Erythroblast (primary cell): ENCODE data around the gene CALM1.

ENCODE experiments used
- GATA1 ChIP-seq: IDR thresholded peaks from 2 replicates; pipeline ENCODE4 v1.6.1; 2011; ENCODE audit warnings: low read depth, mild to moderate bottlenecking, control low read depth, low read length, moderate library complexity
- POLR2A ChIP-seq: IDR thresholded peaks from 2 replicates; pipeline ENCODE4 v1.6.1; 2011; ENCODE audit warnings: mild to moderate bottlenecking, low read length

DNA sequence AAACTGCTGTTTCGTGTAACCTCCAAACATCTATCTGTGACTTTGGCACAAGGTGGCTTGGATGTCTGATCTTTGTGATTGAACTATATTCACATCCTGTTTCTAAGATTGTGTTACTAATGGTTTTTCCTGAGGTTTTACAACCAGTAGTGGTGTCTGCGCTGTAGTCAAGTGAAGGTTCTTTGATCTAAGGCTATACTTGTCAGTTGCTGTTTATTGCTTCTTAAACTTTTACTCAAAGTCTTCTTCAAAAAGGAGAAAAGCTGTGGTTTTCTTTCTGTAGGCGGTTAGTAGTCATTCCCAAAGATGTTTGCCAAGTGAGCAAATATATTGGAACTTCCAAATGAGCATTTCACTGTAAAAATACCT, 12.3 kb upstream of the CALM1 start:
- TF ChIP-seq POLR2A (no peak), GATA1 (no peak)
